ENCODE measurements around the gene GOLGA8M. TPM values are rescaled to one million over a fixed set of nuclear protein-coding genes. Genes with fewer than 3 reads are reported as not detected.
"Not testable (repeated sequence)": the region's sequence is repeated elsewhere in the genome, so short reads cannot be mapped to it uniquely, and the experiment has no call there.

GOLGA8M gene
- total RNA-seq, 3 donors from 2014 or later: 0.80 to 1.3 TPM; not detected in 1

DNA sequence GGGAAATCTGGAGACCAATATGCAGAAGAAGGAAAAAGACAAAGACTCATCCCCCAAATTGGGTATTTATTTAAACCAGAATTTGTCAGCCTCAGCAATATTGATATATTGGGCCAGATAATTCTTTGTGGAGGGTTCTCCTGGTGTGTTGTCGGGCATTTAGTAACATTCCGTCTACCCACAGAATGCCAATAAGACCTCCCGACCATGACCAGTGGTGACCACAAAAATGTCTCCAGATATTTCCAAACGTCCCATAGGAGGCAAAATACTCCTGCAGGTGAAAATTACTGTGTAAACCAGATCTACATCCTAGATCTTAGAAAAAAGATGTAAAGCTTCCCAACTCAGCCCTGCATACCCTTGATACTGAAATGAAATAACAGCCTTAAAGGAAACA is 2.0 kb upstream of the GOLGA8M start:
- DNase-seq; H3K36me3 ChIP-seq (ENCODE audit: low read depth); H3K4me1 ChIP-seq (ENCODE audit: low read depth); H3K4me3 ChIP-seq; H3K9me3 ChIP-seq; ATAC-seq; intact Hi-C loops (cut with DNase I, micrococcal nuclease): not testable (repeated sequence)

DNA sequence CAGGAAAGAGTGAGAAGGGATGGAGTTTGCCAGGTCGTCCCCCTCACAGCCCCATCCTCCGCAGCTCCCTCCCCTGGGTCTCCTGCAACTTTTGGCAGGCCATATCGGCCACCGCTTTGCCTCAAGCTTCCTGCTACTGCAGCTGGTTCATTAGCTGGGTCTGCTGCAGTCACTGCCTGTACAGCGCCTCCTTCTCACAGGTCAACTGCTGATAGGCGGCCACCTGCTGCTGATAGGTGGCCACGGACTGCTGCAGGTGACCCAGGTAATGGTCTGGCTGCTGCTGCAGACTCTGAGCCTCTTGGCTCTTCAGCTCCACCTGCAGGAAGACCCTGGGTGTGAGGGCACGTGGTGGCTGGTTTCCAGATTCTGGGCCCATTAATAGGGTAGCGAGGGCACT is 8.3 kb downstream of the GOLGA8M start:
- H3K9me3 ChIP-seq; ATAC-seq; DNase-seq; H3K4me1 ChIP-seq (ENCODE audit: low read depth); intact Hi-C loops (cut with DNase I, micrococcal nuclease); H3K36me3 ChIP-seq (ENCODE audit: low read depth); H3K4me3 ChIP-seq: not testable (repeated sequence)

DNA sequence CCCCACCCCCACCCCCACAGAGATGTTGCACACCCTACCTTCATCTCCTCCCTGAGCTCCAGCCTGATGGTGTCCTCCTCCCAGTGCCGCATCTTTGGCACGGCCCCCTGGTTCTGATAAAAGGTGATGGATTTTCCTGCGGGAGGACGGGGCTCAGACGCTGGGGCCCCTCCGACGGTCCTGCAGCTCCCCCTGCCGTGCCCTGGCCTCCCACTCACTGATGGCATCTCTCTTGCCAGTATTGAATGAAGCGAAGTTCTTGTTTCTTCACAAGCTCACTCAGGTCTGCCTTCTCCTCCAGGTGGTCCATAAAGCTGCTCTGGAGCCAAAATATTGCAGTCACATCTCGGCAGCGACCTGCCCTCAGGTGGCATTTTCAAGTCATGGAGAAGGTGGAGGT is 9.8 kb downstream of the GOLGA8M start:
- DNase-seq: not testable (repeated sequence)

DNA sequence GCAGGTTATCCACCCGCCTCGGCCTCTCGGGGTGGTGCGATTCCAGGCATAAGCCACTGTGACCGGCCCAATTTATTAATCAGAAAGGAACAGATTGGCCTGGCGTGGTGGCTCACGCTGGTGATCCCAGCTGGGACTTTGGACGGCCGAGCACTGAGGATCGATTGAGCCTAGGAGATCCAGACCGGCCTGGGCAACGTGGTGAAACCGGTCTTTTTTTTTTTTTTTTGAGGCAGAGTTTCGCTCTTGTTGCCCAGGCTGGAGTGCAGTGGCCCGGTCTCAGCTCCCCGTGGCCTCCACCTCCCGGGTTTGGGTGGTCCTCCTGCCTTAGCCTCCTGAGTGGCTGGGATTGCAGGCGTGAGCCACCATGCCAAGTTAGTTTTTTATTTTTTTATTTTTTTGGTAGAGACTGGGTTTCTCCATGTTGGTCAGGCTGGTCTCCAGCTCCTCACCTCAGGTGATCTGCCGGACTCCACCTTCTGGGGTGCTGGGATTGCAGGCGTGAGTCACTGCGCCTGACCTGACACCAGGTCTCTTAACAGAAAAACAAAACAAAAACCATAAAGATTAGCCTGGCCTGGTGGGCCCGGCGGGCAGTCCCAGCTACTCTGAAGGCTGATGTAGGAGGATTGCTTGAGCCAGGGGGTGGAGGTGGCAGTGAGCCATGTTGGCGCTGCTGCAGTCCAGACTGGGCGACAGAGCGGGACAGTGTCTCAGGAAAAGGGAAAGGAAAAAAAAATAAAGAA is 18.0 kb downstream of the GOLGA8M start:
- H3K4me1 ChIP-seq (ENCODE audit: low read depth); DNase-seq; H3K9me3 ChIP-seq; H3K36me3 ChIP-seq (ENCODE audit: low read depth); H3K4me3 ChIP-seq; ATAC-seq; intact Hi-C loops (cut with DNase I, micrococcal nuclease): not testable (repeated sequence)

More for the DNA sequence above, 9.8 kb downstream of the GOLGA8M start:
- H3K36me3 ChIP-seq (ENCODE audit: low read depth); ATAC-seq; intact Hi-C loops (cut with DNase I, micrococcal nuclease); H3K9me3 ChIP-seq; H3K4me3 ChIP-seq; H3K4me1 ChIP-seq (ENCODE audit: low read depth): not testable (repeated sequence)

DNA sequence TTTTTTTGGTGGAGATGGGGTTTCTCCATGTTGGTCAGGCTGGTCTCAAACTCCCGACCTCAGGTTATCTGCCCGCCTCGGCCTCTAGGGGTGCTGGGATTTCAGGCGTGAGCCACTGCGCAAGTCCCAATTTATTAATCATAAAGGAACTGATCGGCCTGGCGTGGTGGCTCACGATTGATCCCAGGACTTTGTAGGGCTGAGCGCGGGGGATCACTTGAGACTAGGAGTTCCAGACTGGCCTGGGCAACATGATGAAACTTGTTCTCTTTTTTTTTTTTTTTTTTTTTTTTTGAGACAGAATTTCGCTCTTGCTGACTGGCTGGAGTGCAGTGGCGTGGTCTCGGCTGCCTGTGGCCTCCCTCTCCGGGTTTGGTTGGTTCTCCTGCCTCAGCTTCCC is 19.2 kb downstream of the GOLGA8M start:
- ATAC-seq; H3K9me3 ChIP-seq; DNase-seq; intact Hi-C loops (cut with DNase I, micrococcal nuclease); H3K4me3 ChIP-seq; H3K36me3 ChIP-seq (ENCODE audit: low read depth); H3K4me1 ChIP-seq (ENCODE audit: low read depth): not testable (repeated sequence)

DNA sequence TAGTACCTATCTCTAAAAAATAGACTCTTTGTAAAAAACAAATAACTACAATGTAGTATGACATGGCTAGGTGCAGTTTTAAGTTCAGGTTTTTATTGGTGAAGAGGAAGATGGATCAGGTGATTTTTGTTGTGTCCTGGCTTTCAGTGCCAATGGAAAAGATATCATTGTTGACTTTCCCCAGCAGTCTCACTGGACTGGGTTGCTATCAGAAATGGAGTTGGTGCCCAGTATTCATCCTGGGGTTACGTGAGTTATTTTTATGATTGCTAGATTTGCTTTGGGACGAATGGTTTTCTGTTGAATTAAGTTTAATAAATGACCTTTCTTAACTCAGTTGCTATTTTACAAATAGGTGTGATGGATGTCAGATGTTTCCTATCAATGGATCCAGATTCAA is 38.7 kb downstream of the GOLGA8M start:
- ATAC-seq; H3K9me3 ChIP-seq; DNase-seq; H3K4me3 ChIP-seq; H3K4me1 ChIP-seq (ENCODE audit: low read depth); H3K36me3 ChIP-seq (ENCODE audit: low read depth); intact Hi-C loops (cut with DNase I, micrococcal nuclease): not testable (repeated sequence)

DNA sequence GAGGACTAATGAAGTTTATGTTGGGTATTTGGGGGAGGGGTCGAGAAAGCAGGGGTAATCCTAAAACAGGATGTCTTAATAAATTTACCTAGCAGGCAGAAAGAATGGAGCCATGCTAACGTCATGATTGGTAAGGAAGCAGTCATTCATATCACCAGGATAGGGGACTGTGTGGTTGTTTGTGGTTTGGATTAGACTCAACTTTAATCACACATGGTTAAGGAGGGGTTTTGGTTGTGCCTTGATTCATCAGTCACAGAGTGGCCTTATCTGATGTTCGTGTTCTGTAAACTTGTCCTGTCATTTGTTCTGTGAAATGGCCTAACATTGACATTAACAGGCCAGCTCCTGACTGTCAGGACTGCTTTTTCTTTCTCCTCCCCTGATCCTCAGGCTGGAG is 40.1 kb downstream of the GOLGA8M start:
- H3K4me3 ChIP-seq; H3K36me3 ChIP-seq (ENCODE audit: low read depth); ATAC-seq; H3K9me3 ChIP-seq; DNase-seq; intact Hi-C loops (cut with DNase I, micrococcal nuclease); H3K4me1 ChIP-seq (ENCODE audit: low read depth): not testable (repeated sequence)

DNA sequence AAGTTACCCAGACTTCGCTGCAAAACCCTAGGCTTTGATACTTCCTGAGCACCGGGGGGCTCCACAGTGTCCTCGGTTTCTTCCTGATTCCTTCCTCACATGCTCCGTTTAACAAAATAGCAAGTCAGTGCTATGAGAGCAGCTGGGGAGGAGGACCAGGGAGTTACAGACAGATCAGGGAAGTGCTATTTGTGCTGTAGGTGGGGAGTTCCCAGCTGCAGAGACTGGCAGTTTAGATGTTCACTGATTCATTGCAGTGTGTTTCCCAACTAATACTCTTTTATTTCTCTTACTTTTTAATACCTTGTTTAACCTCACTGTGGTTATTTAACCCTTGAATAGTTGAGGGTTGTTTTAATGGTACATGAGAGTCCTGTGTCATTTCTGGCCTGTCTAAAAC is 45.8 kb downstream of the GOLGA8M start:
- H3K9me3 ChIP-seq; ATAC-seq; DNase-seq; H3K36me3 ChIP-seq (ENCODE audit: low read depth); intact Hi-C loops (cut with DNase I, micrococcal nuclease); H3K4me1 ChIP-seq (ENCODE audit: low read depth); H3K4me3 ChIP-seq: not testable (repeated sequence)

DNA sequence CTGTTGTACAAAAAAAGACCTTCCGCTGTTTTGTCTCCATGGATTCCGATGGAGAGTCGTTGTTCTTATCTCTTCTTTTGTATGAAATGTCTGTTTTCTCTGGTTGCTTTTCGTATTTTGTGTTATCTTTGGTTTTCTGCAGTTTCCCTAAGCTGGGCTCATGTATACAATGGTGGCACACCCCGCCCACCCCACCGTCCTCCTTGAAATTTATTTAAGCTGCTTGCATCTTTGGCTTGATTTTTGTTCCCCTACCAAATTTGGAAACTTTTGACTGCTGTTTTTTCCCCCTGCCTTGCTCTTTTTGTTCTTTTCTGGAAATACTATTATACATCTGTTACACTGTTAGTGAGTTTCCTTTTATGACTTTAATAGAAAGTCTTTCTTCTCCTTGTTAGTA is 47.6 kb downstream of the GOLGA8M start:
- intact Hi-C loops (cut with DNase I, micrococcal nuclease); H3K9me3 ChIP-seq; H3K36me3 ChIP-seq (ENCODE audit: low read depth); H3K4me1 ChIP-seq (ENCODE audit: low read depth); ATAC-seq; H3K4me3 ChIP-seq; DNase-seq: not testable (repeated sequence)

DNA sequence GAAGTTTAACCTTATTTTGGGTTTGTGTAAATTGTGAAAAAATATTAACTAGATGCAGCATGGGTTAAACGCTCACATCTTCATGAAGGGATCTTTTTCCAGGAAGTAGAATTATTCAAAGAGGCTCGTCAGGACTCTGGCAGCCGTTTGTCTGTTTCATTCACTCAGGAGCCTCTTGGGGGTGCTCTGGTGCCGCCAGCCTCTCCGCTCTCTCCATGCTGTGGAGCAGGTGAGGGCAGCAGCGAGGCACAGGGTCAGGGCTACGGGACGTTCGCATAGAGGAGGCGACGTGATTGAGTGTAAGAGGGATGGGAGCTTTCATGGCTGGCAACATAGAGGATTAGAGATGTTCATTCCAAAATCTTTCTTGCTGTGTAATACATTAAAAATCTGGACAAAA is 48.5 kb downstream of the GOLGA8M start:
- ATAC-seq; H3K36me3 ChIP-seq (ENCODE audit: low read depth); H3K4me1 ChIP-seq (ENCODE audit: low read depth); DNase-seq; H3K9me3 ChIP-seq; intact Hi-C loops (cut with DNase I, micrococcal nuclease); H3K4me3 ChIP-seq: not testable (repeated sequence)

DNA sequence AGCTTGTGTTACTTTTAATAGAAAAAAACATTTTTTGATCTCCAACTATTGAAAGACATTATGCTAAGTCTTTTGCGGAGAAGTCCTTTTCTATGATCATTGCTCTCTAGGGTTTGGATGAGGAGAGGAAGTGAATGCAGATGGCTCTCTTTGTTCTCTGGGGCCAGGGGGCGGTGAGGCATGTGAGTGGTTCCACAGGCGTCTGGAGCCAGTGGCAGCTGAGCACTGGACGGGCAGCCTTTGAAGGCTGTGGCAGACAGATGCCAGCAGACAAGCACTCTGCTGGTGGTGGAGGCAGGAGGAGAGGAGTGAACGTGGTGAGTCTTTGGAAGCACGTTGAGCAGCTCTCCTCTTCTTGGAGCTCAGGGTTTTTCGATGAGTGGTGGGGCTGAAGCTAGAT is 51.5 kb downstream of the GOLGA8M start:
- ATAC-seq: not testable (repeated sequence)

DNA sequence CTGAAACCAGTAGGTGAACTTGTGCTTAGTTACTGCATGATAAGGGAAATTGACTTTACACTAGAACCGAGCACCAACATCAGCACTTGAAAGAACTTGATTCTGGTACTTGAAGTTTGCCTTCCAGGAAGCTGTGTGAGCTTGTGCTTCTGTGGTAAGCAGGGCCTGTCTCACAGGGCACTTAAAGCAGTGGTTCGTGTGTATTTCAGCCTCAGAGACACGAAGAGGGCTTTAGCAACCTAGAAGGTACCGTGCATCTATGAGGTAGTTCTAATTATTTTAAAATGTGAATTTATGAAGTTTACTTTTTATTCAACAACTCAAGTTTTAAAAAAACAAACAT is 56.2 kb downstream of the GOLGA8M start:
- H3K4me1 ChIP-seq (ENCODE audit: low read depth); H3K36me3 ChIP-seq (ENCODE audit: low read depth); H3K9me3 ChIP-seq; H3K4me3 ChIP-seq; DNase-seq; ATAC-seq; intact Hi-C loops (cut with DNase I, micrococcal nuclease): not testable (repeated sequence)

More for the DNA sequence above, 51.5 kb downstream of the GOLGA8M start:
- H3K4me1 ChIP-seq (ENCODE audit: low read depth); H3K4me3 ChIP-seq; DNase-seq; H3K36me3 ChIP-seq (ENCODE audit: low read depth); H3K9me3 ChIP-seq; intact Hi-C loops (cut with DNase I, micrococcal nuclease): not testable (repeated sequence)

DNA sequence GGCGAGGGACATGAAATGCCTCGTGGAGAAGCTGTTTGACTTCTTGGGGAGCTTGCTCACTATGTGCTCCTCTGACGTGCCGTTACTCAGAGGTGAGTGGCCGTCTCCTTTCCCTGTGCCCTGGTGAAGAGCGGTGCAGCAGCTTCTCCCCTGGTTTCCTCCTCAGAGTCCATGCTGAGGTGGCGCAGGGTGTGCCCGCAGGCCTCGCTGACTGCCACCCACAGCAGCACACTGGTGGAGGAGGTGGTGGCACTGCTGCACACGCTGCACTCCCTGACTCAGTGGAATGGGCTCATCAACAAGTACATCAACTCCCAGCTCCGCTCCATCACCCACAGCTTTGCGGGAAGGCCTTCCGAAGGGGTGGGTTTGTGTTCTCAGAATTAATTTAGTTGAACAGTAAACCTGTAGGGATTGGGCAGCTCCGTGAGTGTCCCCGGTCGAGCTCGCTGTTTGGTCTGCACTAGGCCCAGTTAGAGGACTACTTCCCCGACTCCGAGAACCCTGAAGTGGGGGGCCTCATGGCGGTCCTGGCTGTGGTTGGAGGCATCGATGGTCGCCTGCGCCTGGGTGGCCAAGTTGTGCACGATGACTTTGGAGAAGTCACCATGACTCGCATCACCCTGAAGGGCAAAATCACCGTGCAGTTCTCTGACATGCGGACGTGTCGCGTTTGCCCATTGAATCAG is 56.7 kb downstream of the GOLGA8M start:
- H3K4me3 ChIP-seq; ATAC-seq; H3K36me3 ChIP-seq (ENCODE audit: low read depth); H3K4me1 ChIP-seq (ENCODE audit: low read depth); H3K9me3 ChIP-seq; DNase-seq; intact Hi-C loops (cut with DNase I, micrococcal nuclease): not testable (repeated sequence)

DNA sequence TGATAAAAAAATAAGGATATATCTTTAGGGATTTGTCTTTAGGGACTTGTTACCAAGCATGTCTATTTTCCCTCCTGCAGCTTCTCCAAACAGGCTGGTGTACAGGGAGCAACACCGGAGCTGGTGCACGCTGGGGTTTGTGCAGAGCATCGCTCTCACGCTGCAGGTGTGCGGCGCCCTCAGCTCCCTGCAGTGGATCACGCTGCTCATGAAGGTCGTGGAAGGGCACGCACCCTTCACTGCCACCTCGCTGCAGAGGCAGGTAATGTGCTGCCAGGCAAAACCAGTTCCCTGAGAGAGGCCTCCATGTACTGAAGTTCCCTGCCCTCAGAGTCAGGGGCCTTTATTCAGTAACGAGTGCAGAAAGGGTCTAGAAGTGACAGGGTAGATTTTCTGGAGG is 58.0 kb downstream of the GOLGA8M start:
- H3K36me3 ChIP-seq (ENCODE audit: low read depth); intact Hi-C loops (cut with DNase I, micrococcal nuclease); H3K9me3 ChIP-seq; H3K4me3 ChIP-seq; ATAC-seq; DNase-seq; H3K4me1 ChIP-seq (ENCODE audit: low read depth): not testable (repeated sequence)

DNA sequence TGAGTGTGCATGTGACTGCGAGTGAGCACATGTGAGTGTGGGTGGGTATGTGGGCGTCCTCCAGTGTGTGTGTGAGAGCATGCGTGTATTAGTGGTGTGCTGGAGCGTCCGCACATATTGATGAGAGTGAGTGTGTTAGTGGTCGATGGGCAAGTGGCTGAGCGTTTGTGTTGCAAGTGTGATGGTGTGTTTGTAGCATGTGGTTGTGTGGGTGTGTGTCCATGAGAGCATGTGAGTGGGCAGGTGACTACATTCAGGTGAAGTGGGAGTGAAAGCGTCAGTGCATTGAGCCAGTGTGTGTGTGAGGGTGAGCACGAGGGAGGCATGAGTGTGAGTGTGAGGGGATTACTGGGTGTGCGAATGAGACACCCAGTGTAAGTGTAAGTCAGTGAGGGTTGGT is 59.7 kb downstream of the GOLGA8M start:
- intact Hi-C loops (cut with DNase I, micrococcal nuclease); ATAC-seq; H3K9me3 ChIP-seq; H3K36me3 ChIP-seq (ENCODE audit: low read depth); H3K4me1 ChIP-seq (ENCODE audit: low read depth); H3K4me3 ChIP-seq; DNase-seq: not testable (repeated sequence)
